HG03460 (cell line): ENCODE data around the gene TBC1D3E.
"Not testable (repeated sequence)": the region's sequence is repeated elsewhere in the genome, so short reads cannot be mapped to it uniquely, and the experiment has no call there.

Experiments used
- ATAC-seq: cut with Tn5 transposase; IDR thresholded peaks from one replicate; pipeline ENCODE4 v1.9.1; 2021; ENCODE audit not compliant: unreplicated experiment

The TBC1D3E gene

DNA sequence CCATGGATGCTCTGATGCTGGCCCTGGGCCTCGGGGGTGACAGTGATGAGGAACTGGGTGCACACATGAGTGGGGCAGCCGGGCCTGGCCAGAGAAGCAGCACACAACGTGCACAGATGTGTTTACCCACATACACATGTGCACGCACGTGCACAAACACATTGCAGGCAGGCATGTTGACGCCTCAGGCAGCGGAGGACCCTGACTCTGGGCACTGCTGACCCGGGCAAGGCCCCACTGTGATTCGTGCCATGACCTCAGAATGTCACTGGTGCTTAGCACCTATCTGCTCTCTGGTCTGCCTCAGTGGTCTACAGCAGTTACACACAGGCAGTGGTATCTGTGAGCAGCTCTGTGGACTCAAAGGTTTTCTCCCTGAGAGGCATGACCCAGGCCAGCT lies at the start of gene TBC1D3E:
Gene TBC1D3E, plus strand, starts transcription at position 301 of the 400 bp plus-strand sequence. CDS start 1,545 bp downstream, outside the sequence.
- ATAC-seq, result not testable (repeated sequence)

DNA sequence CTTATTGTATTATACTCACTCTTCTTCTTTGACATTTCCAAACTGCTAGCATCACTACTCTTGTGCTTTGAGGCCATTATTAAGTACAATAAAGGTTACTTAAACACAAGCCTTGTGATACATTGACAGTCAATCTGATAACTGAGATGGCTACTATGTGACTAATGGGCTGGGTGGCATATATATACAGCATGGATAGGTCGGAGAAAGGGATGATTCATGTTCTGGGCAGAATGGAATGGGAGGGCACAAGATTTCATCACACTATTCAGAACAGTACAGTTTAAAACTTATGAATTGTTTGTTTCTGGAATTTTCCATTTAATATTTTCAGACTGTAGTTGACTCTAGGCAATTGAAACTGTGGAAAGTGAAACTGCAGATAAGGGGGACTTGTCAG lies 40.4 kb upstream of the TBC1D3E start:
- ATAC-seq, result not testable (repeated sequence)

DNA sequence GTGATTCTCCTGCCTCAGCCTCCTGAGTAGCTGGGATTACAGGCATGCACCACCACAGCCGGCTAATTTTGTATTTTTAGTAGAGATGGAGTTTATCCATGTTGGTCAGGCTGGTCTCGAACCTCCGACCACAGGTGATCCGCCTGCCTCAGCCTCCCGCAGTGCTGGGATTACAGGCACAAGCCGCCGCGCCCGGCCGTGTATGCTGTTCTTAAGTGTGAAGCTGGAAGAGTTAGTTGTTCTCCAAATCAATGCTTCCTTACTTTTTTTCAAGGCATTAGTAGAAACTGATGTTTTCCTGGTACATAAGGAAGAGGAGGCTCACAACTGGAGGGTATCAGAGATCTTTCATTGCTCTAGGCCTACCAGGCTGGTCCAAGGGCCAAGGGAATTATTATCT lies 39.6 kb upstream of the TBC1D3E start:
- not testable (repeated sequence) for ATAC-seq

DNA sequence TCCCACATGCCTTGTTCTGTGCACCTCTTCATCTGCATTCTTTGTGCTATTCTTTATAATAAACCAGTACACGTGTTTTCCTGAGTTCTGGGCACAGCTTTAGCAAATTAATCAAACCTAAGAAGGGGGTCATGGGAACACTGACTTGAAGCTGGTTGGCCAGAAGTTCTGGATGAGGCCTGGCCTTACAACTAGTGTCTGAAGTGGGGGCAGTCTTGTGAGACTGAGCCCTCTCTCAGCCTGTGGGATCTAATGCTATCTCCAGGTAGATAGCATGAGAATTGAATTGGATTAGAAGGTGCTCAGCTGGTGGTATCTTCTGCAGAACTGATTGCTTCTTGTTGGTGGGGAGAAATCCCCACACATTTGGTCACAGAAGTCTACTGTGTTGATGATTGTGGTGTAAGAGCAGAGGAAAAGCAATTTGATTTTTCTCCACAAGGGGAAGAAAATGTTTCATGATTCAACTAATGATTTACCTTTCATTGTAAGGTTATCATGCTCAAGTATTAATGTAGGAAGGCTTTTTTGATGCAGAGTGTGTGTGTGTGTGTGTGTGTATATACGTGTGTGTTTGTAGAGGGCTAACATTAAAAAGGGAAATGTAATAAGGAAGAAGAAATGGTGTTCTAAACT lies 33.6 kb upstream of the TBC1D3E start:
- ATAC-seq, result not testable (repeated sequence)

DNA sequence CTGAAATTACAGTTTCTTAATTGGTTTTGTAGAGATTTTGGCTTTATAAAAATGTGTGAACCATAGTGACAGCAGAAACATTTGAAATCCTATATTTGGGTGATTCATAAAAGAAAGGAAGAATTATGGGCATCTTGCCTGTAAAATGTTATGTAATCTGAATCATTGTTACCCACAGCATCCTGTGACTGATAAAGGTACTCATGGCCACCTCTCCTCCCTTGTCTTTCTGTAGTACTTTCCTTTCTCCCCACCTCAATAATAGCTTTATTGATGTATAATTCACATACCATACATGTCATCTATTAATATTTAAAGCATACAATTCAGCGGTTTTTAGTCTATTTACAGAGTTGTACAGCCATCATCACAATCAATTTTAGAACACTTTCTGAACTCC lies 28.5 kb upstream of the TBC1D3E start:
- ATAC-seq, result not testable (repeated sequence)

DNA sequence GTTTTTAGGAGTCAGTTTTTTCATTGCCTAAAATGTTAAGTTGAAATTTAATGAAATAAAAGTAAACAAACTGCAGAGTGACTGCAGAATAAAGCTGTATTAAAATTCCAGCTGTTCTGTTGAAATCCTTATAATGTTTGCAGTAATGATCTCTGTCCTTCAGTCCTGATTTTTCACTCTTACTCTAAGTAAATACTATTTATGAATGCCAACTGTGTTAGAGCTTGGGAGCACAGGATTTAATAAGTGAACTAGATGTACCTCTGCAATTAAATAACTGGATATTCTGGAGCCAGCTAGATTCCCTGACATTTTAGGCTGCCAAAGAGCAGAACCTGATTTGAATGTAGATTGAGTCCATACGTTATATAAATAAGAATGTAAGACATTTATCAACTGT lies 7.9 kb upstream of the TBC1D3E start:
- not testable (repeated sequence) for ATAC-seq

DNA sequence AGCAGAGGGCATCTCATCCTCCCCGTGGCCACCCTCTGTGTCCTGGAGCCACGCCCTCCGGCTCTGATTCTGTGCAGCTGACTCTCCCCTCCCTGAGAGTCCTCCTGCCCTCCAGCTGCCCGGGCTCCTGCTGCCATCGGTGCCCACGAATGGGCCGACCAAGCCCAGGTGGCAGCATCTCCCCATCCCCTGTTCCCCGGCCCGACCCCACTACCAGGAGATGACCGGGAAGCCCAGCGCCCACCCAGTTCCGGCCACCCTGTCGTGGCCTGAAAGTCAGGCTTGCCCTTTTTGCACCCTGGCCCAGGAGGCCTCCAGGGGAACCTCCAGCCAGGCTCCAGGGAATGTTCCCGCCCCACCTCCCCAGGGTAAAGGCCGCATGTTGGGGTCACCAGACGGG lies 7.1 kb downstream of the TBC1D3E start:
- not testable (repeated sequence) for ATAC-seq
